GM10266 (cell line): ENCODE data around the gene FAM186B.
"Not testable (repeated sequence)": the region's sequence is repeated elsewhere in the genome, so short reads cannot be mapped to it uniquely, and the experiment has no call there.

Source experiments
- DNase-seq: peaks from one replicate; pipeline ENCODE4 v3.0.0; 2012; ENCODE audit errors: extremely low spot score
- TF ChIP-seq, protein P1 (sequence below): IDR thresholded peaks from 2 replicates; pipeline ENCODE4 v1.5.1; 2012; ENCODE audit warnings: mild to moderate bottlenecking, low read depth; ENCODE audit not compliant: control insufficient read depth, insufficient read depth; ENCODE audit errors: missing control alignments

Gene FAM186B

DNA sequence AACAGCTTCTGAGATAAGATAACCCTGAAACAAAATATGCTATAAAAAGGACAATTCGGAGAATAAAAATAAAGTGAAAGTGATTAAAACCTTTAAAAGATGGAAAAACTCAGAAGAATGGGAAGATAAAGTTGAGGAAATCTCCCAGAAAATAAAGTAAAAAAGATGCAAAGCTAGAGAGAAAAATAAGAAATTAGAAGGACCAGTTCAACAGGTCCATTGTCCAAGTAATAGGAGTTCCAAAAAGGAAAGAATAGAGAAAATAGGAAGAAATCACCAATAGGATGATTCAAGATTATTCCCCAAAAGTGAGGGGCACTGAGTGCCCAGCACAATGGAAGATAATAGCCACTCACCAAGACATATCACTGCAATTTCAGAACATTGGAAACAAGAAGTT lies 13.1 kb upstream of the FAM186B start:
- no peak for DNase-seq
- TF ChIP-seq, protein P1, sequence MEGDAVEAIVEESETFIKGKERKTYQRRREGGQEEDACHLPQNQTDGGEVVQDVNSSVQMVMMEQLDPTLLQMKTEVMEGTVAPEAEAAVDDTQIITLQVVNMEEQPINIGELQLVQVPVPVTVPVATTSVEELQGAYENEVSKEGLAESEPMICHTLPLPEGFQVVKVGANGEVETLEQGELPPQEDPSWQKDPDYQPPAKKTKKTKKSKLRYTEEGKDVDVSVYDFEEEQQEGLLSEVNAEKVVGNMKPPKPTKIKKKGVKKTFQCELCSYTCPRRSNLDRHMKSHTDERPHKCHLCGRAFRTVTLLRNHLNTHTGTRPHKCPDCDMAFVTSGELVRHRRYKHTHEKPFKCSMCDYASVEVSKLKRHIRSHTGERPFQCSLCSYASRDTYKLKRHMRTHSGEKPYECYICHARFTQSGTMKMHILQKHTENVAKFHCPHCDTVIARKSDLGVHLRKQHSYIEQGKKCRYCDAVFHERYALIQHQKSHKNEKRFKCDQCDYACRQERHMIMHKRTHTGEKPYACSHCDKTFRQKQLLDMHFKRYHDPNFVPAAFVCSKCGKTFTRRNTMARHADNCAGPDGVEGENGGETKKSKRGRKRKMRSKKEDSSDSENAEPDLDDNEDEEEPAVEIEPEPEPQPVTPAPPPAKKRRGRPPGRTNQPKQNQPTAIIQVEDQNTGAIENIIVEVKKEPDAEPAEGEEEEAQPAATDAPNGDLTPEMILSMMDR = no peak

- TF ChIP-seq, protein P1 = no peak
These were observed 11.2 kb upstream of the FAM186B start for GRCh38 chr12:49616533-49617219.

DNA sequence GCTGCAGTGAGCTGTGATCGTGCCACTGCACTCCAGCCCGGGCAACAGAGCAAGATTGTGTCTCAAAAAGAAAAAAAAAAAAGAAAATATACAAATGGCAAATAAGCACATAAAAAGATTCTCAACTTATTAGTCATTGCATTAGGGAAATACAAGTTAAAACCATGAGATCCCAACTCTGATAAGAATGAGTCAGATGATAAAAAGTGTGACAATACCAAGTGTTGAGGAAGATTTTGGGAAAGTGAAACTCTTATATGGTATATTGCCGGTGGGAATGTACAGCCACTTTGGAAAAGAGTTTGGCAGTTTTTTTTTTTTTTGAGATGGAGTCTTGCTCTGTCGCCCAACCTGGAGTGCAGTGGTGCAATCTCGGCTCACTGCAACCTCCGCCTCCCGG lies 10.3 kb upstream of the FAM186B start:
- TF ChIP-seq, protein P1 = no peak
- DNase-seq = no peak

More at GRCh38 chr12:49616533-49617219, 11.2 kb upstream of the FAM186B start:
- DNase-seq = no peak

GRCh38 chr12:49612210-49612609 lies 6.8 kb upstream of the FAM186B start:
- DNase-seq = no peak
- TF ChIP-seq, protein P1 = no peak

GRCh38 chr12:49610785-49611184 lies 5.3 kb upstream of the FAM186B start:
- not testable (repeated sequence) for DNase-seq

GRCh38 chr12:49609875-49610154 lies 4.4 kb upstream of the FAM186B start:
- no peak for DNase-seq
- TF ChIP-seq, protein P1 = no peak

- TF ChIP-seq, protein P1 = no peak
- no peak for DNase-seq
These were observed 3.8 kb upstream of the FAM186B start for GRCh38 chr12:49609059-49609874.

- no peak for DNase-seq
- TF ChIP-seq, protein P1 = no peak
These were observed 583 bp downstream of the FAM186B start for GRCh38 chr12:49604856-49605255.
